ENCODE data around the gene EFHC2. TPM values are rescaled to one million over a fixed set of nuclear protein-coding genes. Genes with fewer than 3 reads are reported as not detected.

EFHC2 gene
- total and polyA plus RNA-seq, 12 donors = 0.11 to 1.2 (median 0.35) TPM; not detected in 5

DNA sequence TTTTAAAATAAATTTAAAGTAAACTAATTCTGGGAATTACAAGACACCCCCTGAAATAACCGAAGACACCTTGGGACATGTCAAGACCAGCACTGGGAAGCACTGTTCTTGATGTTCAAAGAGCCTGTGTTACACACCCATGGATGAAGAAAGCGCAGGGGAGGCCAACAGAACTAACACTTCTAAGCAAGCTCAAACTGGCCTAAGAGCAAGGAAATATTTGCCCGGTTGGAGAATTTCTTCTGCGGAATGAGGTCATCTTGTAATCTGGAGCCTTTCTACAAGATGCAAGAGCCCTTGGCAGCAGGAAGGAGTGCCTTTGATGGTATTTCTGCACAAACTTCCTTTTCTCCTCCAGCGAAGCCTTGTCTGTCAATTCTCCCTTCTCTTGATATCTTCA lies 9.3 kb upstream of the EFHC2 start:
- H3K4me3 ChIP-seq = no peak overlapping the region
- peaks cover 36% of the 10 kb centered on the region for H3K27me3 ChIP-seq
- no peak for TF ChIP-seq POLR2A (IDR thresholded peaks at IDR 0.05)
- TF ChIP-seq, protein P1, sequence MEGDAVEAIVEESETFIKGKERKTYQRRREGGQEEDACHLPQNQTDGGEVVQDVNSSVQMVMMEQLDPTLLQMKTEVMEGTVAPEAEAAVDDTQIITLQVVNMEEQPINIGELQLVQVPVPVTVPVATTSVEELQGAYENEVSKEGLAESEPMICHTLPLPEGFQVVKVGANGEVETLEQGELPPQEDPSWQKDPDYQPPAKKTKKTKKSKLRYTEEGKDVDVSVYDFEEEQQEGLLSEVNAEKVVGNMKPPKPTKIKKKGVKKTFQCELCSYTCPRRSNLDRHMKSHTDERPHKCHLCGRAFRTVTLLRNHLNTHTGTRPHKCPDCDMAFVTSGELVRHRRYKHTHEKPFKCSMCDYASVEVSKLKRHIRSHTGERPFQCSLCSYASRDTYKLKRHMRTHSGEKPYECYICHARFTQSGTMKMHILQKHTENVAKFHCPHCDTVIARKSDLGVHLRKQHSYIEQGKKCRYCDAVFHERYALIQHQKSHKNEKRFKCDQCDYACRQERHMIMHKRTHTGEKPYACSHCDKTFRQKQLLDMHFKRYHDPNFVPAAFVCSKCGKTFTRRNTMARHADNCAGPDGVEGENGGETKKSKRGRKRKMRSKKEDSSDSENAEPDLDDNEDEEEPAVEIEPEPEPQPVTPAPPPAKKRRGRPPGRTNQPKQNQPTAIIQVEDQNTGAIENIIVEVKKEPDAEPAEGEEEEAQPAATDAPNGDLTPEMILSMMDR (IDR thresholded peaks at IDR 0.05) = no peak
- intact Hi-C loops (cut with DNase I) = no loop called here
- 62 to 81% (median 67%) methylated on average over 4 to 5 of the region's 5 CpGs for WGBS, 4 donors
- H3K27ac ChIP-seq = no peak overlapping the region
- no peak for DNase-seq
- H3K9me3 ChIP-seq (replicated peaks in 1 of 3) = no peaks in the 10 kb centered on the region
- H3K4me1 ChIP-seq (replicated peaks in 1 of 2) = no peaks in the 10 kb centered on the region
- no peaks in the 10 kb centered on the region for H3K36me3 ChIP-seq (replicated peaks in 1 of 2)

DNA sequence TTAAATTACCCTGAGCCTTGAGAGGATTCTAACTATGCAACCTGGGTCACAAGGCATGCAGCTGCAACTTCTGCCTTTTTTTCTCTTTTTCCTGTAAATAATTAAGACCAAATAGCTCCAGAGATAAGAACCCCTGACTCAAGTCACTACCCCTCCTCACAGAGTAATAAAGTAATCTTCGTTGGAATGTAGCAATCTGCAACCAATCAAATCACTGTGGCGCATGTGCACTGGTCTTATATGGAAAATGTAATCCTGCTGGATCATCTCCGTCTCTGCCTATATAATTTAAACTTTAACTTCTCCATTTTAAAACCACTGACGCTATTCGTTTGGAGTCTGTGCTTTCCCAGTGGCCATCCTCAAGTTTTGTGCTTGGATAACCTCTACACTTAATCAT lies 6.1 kb upstream of the EFHC2 start:
- Histone ChIP-seq H3K9me3 (replicated peaks in 1 of 3) (no peaks in the 10 kb centered on the region), H3K27me3 (peaks cover 20% of the 10 kb centered on the region), H3K4me3 (no peak overlapping the region), H3K36me3 (replicated peaks in 1 of 2) (no peaks in the 10 kb centered on the region), H3K27ac (no peak overlapping the region), H3K4me1 (replicated peaks in 1 of 2) (no peaks in the 10 kb centered on the region)
- WGBS, 4 donors = 54 to 79% (median 64%) methylated on average over 5 of the region's 5 CpGs
- no peak for DNase-seq
- no peak for TF ChIP-seq POLR2A (IDR thresholded peaks at IDR 0.05)
- TF ChIP-seq, protein P1 (IDR thresholded peaks at IDR 0.05) = no peak
- intact Hi-C loops (cut with DNase I) = no loop called here

DNA sequence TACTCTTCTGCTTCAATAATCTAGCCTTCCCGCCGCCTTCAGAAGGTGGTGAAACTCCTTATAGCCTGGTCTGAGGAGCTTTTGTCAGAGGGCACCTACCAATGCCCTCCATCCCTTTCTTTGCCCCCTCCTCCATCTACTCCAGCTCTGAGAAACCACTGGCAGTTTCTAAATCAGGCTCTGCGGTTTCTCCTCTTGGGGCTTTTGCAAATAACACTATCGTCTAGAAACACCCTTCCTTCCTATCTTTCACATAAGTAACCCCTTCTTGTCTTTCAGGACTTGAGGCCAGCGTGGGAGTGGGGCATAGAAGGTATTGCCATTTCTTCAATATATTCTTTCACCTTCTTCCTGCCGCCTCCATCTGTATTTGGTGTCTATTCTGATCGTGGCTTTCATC lies 1.2 kb upstream of the EFHC2 start:
- intact Hi-C loops (cut with DNase I) = no loop called here
- H3K4me3 ChIP-seq = no peak overlapping the region
- no peak overlapping the region for H3K27ac ChIP-seq
- H3K4me1 ChIP-seq (replicated peaks in 1 of 2) = no peaks in the 10 kb centered on the region
- DNase-seq = no peak
- peaks cover 25% of the 10 kb centered on the region for H3K27me3 ChIP-seq
- WGBS, 4 donors = 41 to 65% (median 56%) methylated on average over 7 of the region's 7 CpGs
- H3K36me3 ChIP-seq (replicated peaks in 1 of 2) = no peaks in the 10 kb centered on the region
- no peaks in the 10 kb centered on the region for H3K9me3 ChIP-seq (replicated peaks in 1 of 3)
- TF ChIP-seq, protein P1 (IDR thresholded peaks at IDR 0.05) = no peak
- no peak for TF ChIP-seq POLR2A (IDR thresholded peaks at IDR 0.05)

DNA sequence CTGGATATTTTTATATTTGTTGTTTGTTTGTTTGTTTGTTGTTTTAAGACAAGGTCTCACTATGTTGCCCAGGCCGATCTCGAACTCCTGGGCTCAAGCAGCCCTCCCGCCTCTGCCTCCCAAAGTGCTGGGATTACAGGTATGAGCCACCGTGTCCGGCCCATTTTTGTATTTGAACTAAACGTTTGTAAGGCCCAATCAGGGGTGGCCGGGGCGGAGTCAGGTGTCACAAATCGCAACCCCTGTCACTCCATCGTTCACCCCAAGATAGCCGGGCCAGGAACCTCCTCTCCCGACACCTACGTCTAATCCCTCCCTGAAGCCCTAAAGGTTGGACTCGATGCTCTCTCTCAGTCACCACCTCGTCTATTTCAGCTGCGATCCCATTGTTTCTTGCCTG lies 722 bp upstream of the EFHC2 start:
- no peak for TF ChIP-seq POLR2A (IDR thresholded peaks at IDR 0.05)
- TF ChIP-seq, protein P1 (IDR thresholded peaks at IDR 0.05) = no peak
- WGBS, 4 donors = 36 to 58% (median 48%) methylated on average over 14 to 16 of the region's 16 CpGs
- Histone ChIP-seq H3K27me3 (peaks cover 25% of the 10 kb centered on the region), H3K4me1 (replicated peaks in 1 of 2) (no peaks in the 10 kb centered on the region), H3K9me3 (replicated peaks in 1 of 3) (no peaks in the 10 kb centered on the region), H3K27ac (no peak overlapping the region), H3K36me3 (replicated peaks in 1 of 2) (no peaks in the 10 kb centered on the region), H3K4me3 (no peak overlapping the region)
- intact Hi-C loops (cut with DNase I) = no loop called here
- peak in 1 of 7 donors; percentile 6 for DNase-seq
